ENCODE measurements around the gene PRKACB. TPM values are rescaled to one million over a fixed set of nuclear protein-coding genes. Genes with fewer than 3 reads are reported as not detected.

Gene PRKACB
- polyA plus RNA-seq, 2 of the 4 experiments (the other 2 are of a cell fraction), result 10.9 to 17.9 TPM

GRCh38 chr1:84192681-84193080, 48.6 kb downstream of the PRKACB start (continued):
- TF ChIP-seq HEYL (CRISPR knock-in tag; IDR thresholded peaks at IDR 0.05), result no peak
- no peak for TF ChIP-seq BHLHE40 (IDR thresholded peaks at IDR 0.05; ENCODE audit: low read depth, low read length)

GRCh38 chr1:84198832-84199231, 54.8 kb downstream of the PRKACB start:
- Histone ChIP-seq H3K4me3 (no peak overlapping the region), H3K4me1 (no peaks in the 10 kb centered on the region), H3K4me2 (no peak overlapping the region), H3K27ac (no peak overlapping the region), H3K9me3 (no peaks in the 10 kb centered on the region)
- ChIA-PET POLR2A (no interaction called here), CTCF (interaction anchor here (1.1 kb wide), 1 partner anchor 421 kb away, joined by 3 read pairs; no protein-coding TSS in a partner anchor)
- 89% methylated on average over 6 of the region's 6 CpGs for WGBS (ENCODE audit: missing lambda C conversion rate)
- no peak for TF ChIP-seq HEYL (CRISPR knock-in tag; IDR thresholded peaks at IDR 0.05)
- no peak for TF ChIP-seq JUN (IDR thresholded peaks at IDR 0.05)
- no peak for TF ChIP-seq ZFP36 (IDR thresholded peaks at IDR 0.05; ENCODE audit: borderline replicate concordance, partially characterized antibody)
- no peak for TF ChIP-seq SREBF2 (IDR thresholded peaks at IDR 0.05)
- no peak for TF ChIP-seq RNF2 (IDR thresholded peaks at IDR 0.05; ENCODE audit: borderline replicate concordance, low read depth)
- TF ChIP-seq NPAS2 (CRISPR knock-in tag; IDR thresholded peaks at IDR 0.05; ENCODE audit: borderline replicate concordance), result no peak
- TF ChIP-seq CBX2 (IDR thresholded peaks at IDR 0.05; ENCODE audit: borderline replicate concordance, low read depth), result no peak
- no peak for TF ChIP-seq HES2 (IDR thresholded peaks at IDR 0.05)
- no peak for TF ChIP-seq GATA3 (IDR thresholded peaks at IDR 0.05; ENCODE audit: borderline replicate concordance)
- no peak for TF ChIP-seq CTCF (IDR thresholded peaks at IDR 0.05)
- TF ChIP-seq KDM5A (IDR thresholded peaks at IDR 0.05), result no peak
- TF ChIP-seq KDM1A (IDR thresholded peaks at IDR 0.05; ENCODE audit: low read depth), result no peak
- TF ChIP-seq EHF (CRISPR knock-in tag; IDR thresholded peaks at IDR 0.05), result no peak
- no peak for TF ChIP-seq FOSL2 (IDR thresholded peaks at IDR 0.05)
- TF ChIP-seq FOSL2 (CRISPR knock-in tag; IDR thresholded peaks at IDR 0.05), result no peak
- TF ChIP-seq HDAC2 (IDR thresholded peaks at IDR 0.05), result no peak
- no peak for TF ChIP-seq BCL3 (IDR thresholded peaks at IDR 0.05)
- no peak for TF ChIP-seq ZNF302 (CRISPR knock-in tag; IDR thresholded peaks at IDR 0.05)
- DNase-seq (ENCODE audit: low read depth in 1 of 2, low spot score in 1 of 2) (no peak), FAIRE-seq (no peak), ATAC-seq (no peak)

- Histone ChIP-seq H3K4me1 (no peaks in the 10 kb centered on the region), H3K4me2 (no peak overlapping the region), H3K9me3 (no peaks in the 10 kb centered on the region), H3K4me3 (no peak overlapping the region), H3K27ac (no peak overlapping the region)
- WGBS (ENCODE audit: missing lambda C conversion rate), result 88% methylated on average over 1 of the region's 1 CpG
- TF ChIP-seq EHMT2 (IDR thresholded peaks at IDR 0.05; ENCODE audit: low read depth), result no peak
- ATAC-seq, result no peak
- no peak for FAIRE-seq
- POLR2A ChIA-PET, result no interaction called here
- no peak for DNase-seq (ENCODE audit: low read depth in 1 of 2, low spot score in 1 of 2)
- CTCF ChIA-PET, result interaction anchor here (1.1 kb wide), 1 partner anchor 421 kb away, joined by 3 read pairs; no protein-coding TSS in a partner anchor
These were observed 55.2 kb downstream of the PRKACB start for GRCh38 chr1:84199257-84199656.

GRCh38 chr1:84202126-84202525, 58.1 kb downstream of the PRKACB start:
- no peak overlapping the region for H3K4me2 ChIP-seq
- no peak for FAIRE-seq
- H3K4me1 ChIP-seq, result no peaks in the 10 kb centered on the region
- ATAC-seq, result no peak
- H3K9me3 ChIP-seq, result no peaks in the 10 kb centered on the region
- ChIA-PET POLR2A (interaction anchor here (0.7 kb wide), 1 partner anchor 22 kb away, joined by 3 read pairs; no protein-coding TSS in a partner anchor), CTCF (no interaction called here)
- no peak for DNase-seq (ENCODE audit: low read depth in 1 of 2, low spot score in 1 of 2)
- H3K4me3 ChIP-seq, result no peak overlapping the region
- no peak overlapping the region for H3K27ac ChIP-seq
- TF ChIP-seq ATOH8 (CRISPR knock-in tag; IDR thresholded peaks at IDR 0.05; ENCODE audit: low read depth), result no peak
- TF ChIP-seq FOXS1 (CRISPR knock-in tag; IDR thresholded peaks at IDR 0.05), result no peak
- no peak for TF ChIP-seq TP53 (CRISPR knock-in tag; IDR thresholded peaks at IDR 0.05)
- no peak for TF ChIP-seq SMC3 (IDR thresholded peaks at IDR 0.05)
- no peak for TF ChIP-seq NR3C1 (IDR thresholded peaks at IDR 0.05)
- no peak for TF ChIP-seq USF2 (IDR thresholded peaks at IDR 0.05)
- no peak for TF ChIP-seq SREBF2 (IDR thresholded peaks at IDR 0.05)
- TF ChIP-seq HOXA7 (CRISPR knock-in tag; IDR thresholded peaks at IDR 0.05), result no peak
- no peak for TF ChIP-seq NPAS2 (CRISPR knock-in tag; IDR thresholded peaks at IDR 0.05; ENCODE audit: borderline replicate concordance)
- TF ChIP-seq HMGXB4 (CRISPR knock-in tag; IDR thresholded peaks at IDR 0.05; ENCODE audit: borderline replicate concordance), result no peak
- TF ChIP-seq RARB (CRISPR knock-in tag; IDR thresholded peaks at IDR 0.05), result no peak

Measured in A549 (cell line).